ENCODE data around the gene EFCAB9.

- no peak for TF ChIP-seq CTCF (IDR thresholded peaks at IDR 0.05)
- no peak for TF ChIP-seq POLR2A (IDR thresholded peaks at IDR 0.05)
Observed at GRCh38 chr5:172193872-172194271, at the start of gene EFCAB9.
